ENCODE measurements around the gene BAG5.

Gene BAG5

GRCh38 chr14:103508521-103509329, 53.7 kb downstream of the BAG5 start:
- FAIRE-seq: no peak

GRCh38 chr14:103507751-103508150, 54.7 kb downstream of the BAG5 start:
- no peak for FAIRE-seq
